GM23338 (cell line): Measurements from ENCODE around the gene BTNL8. TPM values are rescaled to one million over a fixed set of nuclear protein-coding genes. Genes with fewer than 3 reads are reported as not detected.

ENCODE experiments used
- ATAC-seq: fragments of 200-7000 bp; cut with Tn5 transposase; 3 replicates; pipeline ENCODE4 v1.9.1; 2020
- DNase-seq: peaks from one replicate; pipeline ENCODE4 v3.0.0-alpha.2; 2015; ENCODE audit warnings: low spot score
- H2AFZ ChIP-seq: fragments of 200-600 bp; sonication (generic); 2 replicates; pipeline ENCODE4 v1.8.0; 2016; ENCODE audit warnings: antibody characterized with exemption, mild to moderate bottlenecking, moderate library complexity
- H3F3A ChIP-seq: fragments of 200-600 bp; sonication (generic); replicated peaks from 2 replicates; pipeline ENCODE4 v1.8.0; 2017; ENCODE audit warnings: antibody characterized with exemption, mixed run types, low read depth
- H3K27ac ChIP-seq: fragments of 200-600 bp; sonication (generic); 2 replicates; pipeline ENCODE4 v1.6.1; 2016; ENCODE audit warnings: low read depth
- H3K27me3 ChIP-seq: fragments of 200-600 bp; sonication (generic); 2 replicates; pipeline ENCODE4 v1.8.0; 2016; ENCODE audit warnings: mild to moderate bottlenecking, mixed run types, moderate library complexity; ENCODE audit not compliant: insufficient read depth
- H3K36me3 ChIP-seq: fragments of 200-600 bp; sonication (generic); 2 replicates; pipeline ENCODE4 v1.8.0; 2016; ENCODE audit warnings: mild to moderate bottlenecking; ENCODE audit not compliant: insufficient read depth
- H3K4me1 ChIP-seq: fragments of 200-600 bp; sonication (generic); 2 replicates; pipeline ENCODE4 v1.8.0; 2016; ENCODE audit warnings: mild to moderate bottlenecking, moderate library complexity; ENCODE audit not compliant: insufficient read depth
- H3K4me2 ChIP-seq: fragments of 200-600 bp; sonication (generic); 2 replicates; pipeline ENCODE4 v1.7.1; 2017; ENCODE audit warnings: mixed run types
- H3K4me3 ChIP-seq: fragments of 200-600 bp; sonication (generic); 2 replicates; pipeline ENCODE4 v1.6.1; 2016; ENCODE audit warnings: mixed run types
- H3K79me2 ChIP-seq: fragments of 200-600 bp; sonication (generic); replicated peaks from 2 replicates; pipeline ENCODE4 v1.8.0; 2017; ENCODE audit warnings: mild to moderate bottlenecking; ENCODE audit not compliant: insufficient read depth
- H3K9me2 ChIP-seq: fragments of 200-600 bp; sonication (generic); 2 replicates; pipeline ENCODE4 v1.8.0; 2017; ENCODE audit not compliant: insufficient read depth
- H4K20me1 ChIP-seq: fragments of 200-600 bp; sonication (generic); replicated peaks from 2 replicates; pipeline ENCODE4 v1.8.0; 2017; ENCODE audit warnings: mild to moderate bottlenecking; ENCODE audit not compliant: insufficient read depth
- H3K27ac Mint-ChIP-seq: 2 replicates; pipeline ENCODE4 v1.8.0; 2020; ENCODE audit warnings: inconsistent platforms, mild to moderate bottlenecking, moderate library complexity, mixed read lengths
- H3K27me3 Mint-ChIP-seq: 3 replicates; pipeline ENCODE4 v1.8.0; 2022; ENCODE audit warnings: low read depth, mild to moderate bottlenecking, moderate library complexity, mixed read lengths, inconsistent platforms; ENCODE audit not compliant: insufficient read depth, poor library complexity
- H3K36me3 Mint-ChIP-seq: 3 replicates; pipeline ENCODE4 v1.8.0; 2021; ENCODE audit warnings: low read depth, mild to moderate bottlenecking, inconsistent platforms, moderate library complexity, mixed read lengths
- H3K4me1 Mint-ChIP-seq: 3 replicates; pipeline ENCODE4 v1.8.0; 2020; ENCODE audit warnings: mild to moderate bottlenecking, inconsistent platforms, mixed read lengths
- H3K4me3 Mint-ChIP-seq: 3 replicates; pipeline ENCODE4 v1.8.0; 2021; ENCODE audit warnings: moderate library complexity, mild to moderate bottlenecking, inconsistent platforms, mixed read lengths
- H3K9me3 Mint-ChIP-seq: 3 replicates; pipeline ENCODE4 v1.8.0; 2020; ENCODE audit warnings: moderate library complexity, mild to moderate bottlenecking, inconsistent platforms, mixed read lengths
- CREB1 ChIP-seq: fragments of 250-450 bp; sonication (Bioruptor Pico); IDR thresholded peaks from 2 replicates; pipeline ENCODE4 v1.5.0; 2020; ENCODE audit warnings: low read depth, mild to moderate bottlenecking, moderate library complexity
- EZH2 ChIP-seq: fragments of 200-600 bp; sonication (generic); IDR thresholded peaks from one replicate; pipeline ENCODE4 v1.8.0; 2017; ENCODE audit warnings: antibody characterized with exemption, mild to moderate bottlenecking, low read depth; ENCODE audit not compliant: unreplicated experiment
- EZH2phosphoT487 ChIP-seq: fragments of 200-600 bp; sonication (generic); IDR thresholded peaks from one replicate; pipeline ENCODE4 v1.8.1; 2018; ENCODE audit warnings: antibody characterized with exemption; ENCODE audit not compliant: unreplicated experiment
- JUNB ChIP-seq: IDR thresholded peaks from one replicate; pipeline ENCODE4 v1.6.1; 2016; ENCODE audit warnings: antibody characterized with exemption; ENCODE audit not compliant: unreplicated experiment
- NANOG ChIP-seq: IDR thresholded peaks from 2 replicates; pipeline ENCODE4 v1.6.1; 2016; ENCODE audit warnings: antibody characterized with exemption, borderline replicate concordance
- POLR2AphosphoS5 ChIP-seq: IDR thresholded peaks from 2 replicates; pipeline ENCODE4 v1.6.1; 2016; ENCODE audit warnings: antibody characterized with exemption, low read depth
- REST ChIP-seq: IDR thresholded peaks from one replicate; pipeline ENCODE4 v1.6.1; 2018; ENCODE audit warnings: antibody characterized with exemption; ENCODE audit not compliant: unreplicated experiment
- STAT1 ChIP-seq: IDR thresholded peaks from one replicate; pipeline ENCODE4 v1.6.1; 2016; ENCODE audit warnings: antibody characterized with exemption; ENCODE audit not compliant: unreplicated experiment
- ZNF114 ChIP-seq: fragments of 250-450 bp; sonication (Bioruptor Pico); IDR thresholded peaks from 2 replicates; pipeline ENCODE4 v1.5.0; 2020; ENCODE audit warnings: mild to moderate bottlenecking, moderate library complexity
- ZNF331 ChIP-seq: fragments of 250-450 bp; sonication (Bioruptor Pico); IDR thresholded peaks from 2 replicates; pipeline ENCODE4 v1.5.0; 2020; ENCODE audit warnings: low read depth, mild to moderate bottlenecking, moderate library complexity
- polyA plus RNA-seq: library from polyadenylated mRNA; unstranded; fragments of >200 nt; fragmentation: Nextera tagmentation; extraction: Ambion mirVana; gene quantifications from 2 replicates; pipeline ENCODE4 v1.2.1, GENCODE V29; 2016
- total RNA-seq: library from RNA; depleted of rRNA; stranded (reverse); fragments of >200 nt; shearing (Covaris generic); gene quantifications from 2 replicates; pipeline ENCODE4 v1.2.3, GENCODE V29; 2014
- TF ChIP-seq, protein P1 (sequence below): IDR thresholded peaks from 2 replicates; pipeline ENCODE4 v1.6.1; 2016; ENCODE audit warnings: antibody characterized with exemption
- TF ChIP-seq, protein P2 (sequence below), 2 experiments: fragments of 200-600 bp in 1 of 2; sonication (generic) in 1 of 2; conservative IDR thresholded peaks; 2 replicates each; pipeline versions ENCODE4 v1.5.1 to v1.6.1; 2016 to 2017; ENCODE audit warnings: antibody characterized with exemption in 2 of 2, low read depth in 2 of 2, mild to moderate bottlenecking in 2 of 2, moderate library complexity in 1 of 2
- TF ChIP-seq, protein P3 (sequence below): fragments of 250-450 bp; sonication (Bioruptor Pico); IDR thresholded peaks from 2 replicates; pipeline ENCODE4 v1.5.0; 2020; ENCODE audit warnings: mild to moderate bottlenecking, moderate library complexity

The BTNL8 gene
- total and polyA plus RNA-seq, 2 experiments from 2014 or later = 0.23 TPM; not detected in 1

DNA sequence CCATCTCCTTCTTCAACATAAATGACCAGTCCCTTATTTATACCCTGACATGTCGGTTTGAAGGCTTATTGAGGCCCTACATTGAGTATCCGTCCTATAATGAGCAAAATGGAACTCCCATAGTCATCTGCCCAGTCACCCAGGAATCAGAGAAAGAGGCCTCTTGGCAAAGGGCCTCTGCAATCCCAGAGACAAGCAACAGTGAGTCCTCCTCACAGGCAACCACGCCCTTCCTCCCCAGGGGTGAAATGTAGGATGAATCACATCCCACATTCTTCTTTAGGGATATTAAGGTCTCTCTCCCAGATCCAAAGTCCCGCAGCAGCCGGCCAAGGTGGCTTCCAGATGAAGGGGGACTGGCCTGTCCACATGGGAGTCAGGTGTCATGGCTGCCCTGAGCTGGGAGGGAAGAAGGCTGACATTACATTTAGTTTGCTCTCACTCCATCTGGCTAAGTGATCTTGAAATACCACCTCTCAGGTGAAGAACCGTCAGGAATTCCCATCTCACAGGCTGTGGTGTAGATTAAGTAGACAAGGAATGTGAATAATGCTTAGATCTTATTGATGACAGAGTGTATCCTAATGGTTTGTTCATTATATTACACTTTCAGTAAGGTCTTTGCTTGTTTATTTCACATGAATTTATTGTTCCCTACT lies 51.5 kb downstream of the BTNL8 start:
- DNase-seq (no peak), ATAC-seq (no peak)
- no peak for TF ChIP-seq EZH2
- TF ChIP-seq STAT1 = no peak
- TF ChIP-seq POLR2AphosphoS5 = no peak
- TF ChIP-seq CREB1 (CRISPR knock-in tag) = no peak
- no peak for TF ChIP-seq EZH2phosphoT487
- TF ChIP-seq, protein P1, sequence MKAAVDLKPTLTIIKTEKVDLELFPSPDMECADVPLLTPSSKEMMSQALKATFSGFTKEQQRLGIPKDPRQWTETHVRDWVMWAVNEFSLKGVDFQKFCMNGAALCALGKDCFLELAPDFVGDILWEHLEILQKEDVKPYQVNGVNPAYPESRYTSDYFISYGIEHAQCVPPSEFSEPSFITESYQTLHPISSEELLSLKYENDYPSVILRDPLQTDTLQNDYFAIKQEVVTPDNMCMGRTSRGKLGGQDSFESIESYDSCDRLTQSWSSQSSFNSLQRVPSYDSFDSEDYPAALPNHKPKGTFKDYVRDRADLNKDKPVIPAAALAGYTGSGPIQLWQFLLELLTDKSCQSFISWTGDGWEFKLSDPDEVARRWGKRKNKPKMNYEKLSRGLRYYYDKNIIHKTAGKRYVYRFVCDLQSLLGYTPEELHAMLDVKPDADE = no peak
- no peak for TF ChIP-seq ZNF331 (CRISPR knock-in tag)
- TF ChIP-seq NANOG = no peak
- TF ChIP-seq, protein P2, sequence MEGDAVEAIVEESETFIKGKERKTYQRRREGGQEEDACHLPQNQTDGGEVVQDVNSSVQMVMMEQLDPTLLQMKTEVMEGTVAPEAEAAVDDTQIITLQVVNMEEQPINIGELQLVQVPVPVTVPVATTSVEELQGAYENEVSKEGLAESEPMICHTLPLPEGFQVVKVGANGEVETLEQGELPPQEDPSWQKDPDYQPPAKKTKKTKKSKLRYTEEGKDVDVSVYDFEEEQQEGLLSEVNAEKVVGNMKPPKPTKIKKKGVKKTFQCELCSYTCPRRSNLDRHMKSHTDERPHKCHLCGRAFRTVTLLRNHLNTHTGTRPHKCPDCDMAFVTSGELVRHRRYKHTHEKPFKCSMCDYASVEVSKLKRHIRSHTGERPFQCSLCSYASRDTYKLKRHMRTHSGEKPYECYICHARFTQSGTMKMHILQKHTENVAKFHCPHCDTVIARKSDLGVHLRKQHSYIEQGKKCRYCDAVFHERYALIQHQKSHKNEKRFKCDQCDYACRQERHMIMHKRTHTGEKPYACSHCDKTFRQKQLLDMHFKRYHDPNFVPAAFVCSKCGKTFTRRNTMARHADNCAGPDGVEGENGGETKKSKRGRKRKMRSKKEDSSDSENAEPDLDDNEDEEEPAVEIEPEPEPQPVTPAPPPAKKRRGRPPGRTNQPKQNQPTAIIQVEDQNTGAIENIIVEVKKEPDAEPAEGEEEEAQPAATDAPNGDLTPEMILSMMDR (conservative IDR thresholded peaks at IDR 0.05; ENCODE audit: low read depth in 2 of 2) = no peak
- TF ChIP-seq, protein P3, sequence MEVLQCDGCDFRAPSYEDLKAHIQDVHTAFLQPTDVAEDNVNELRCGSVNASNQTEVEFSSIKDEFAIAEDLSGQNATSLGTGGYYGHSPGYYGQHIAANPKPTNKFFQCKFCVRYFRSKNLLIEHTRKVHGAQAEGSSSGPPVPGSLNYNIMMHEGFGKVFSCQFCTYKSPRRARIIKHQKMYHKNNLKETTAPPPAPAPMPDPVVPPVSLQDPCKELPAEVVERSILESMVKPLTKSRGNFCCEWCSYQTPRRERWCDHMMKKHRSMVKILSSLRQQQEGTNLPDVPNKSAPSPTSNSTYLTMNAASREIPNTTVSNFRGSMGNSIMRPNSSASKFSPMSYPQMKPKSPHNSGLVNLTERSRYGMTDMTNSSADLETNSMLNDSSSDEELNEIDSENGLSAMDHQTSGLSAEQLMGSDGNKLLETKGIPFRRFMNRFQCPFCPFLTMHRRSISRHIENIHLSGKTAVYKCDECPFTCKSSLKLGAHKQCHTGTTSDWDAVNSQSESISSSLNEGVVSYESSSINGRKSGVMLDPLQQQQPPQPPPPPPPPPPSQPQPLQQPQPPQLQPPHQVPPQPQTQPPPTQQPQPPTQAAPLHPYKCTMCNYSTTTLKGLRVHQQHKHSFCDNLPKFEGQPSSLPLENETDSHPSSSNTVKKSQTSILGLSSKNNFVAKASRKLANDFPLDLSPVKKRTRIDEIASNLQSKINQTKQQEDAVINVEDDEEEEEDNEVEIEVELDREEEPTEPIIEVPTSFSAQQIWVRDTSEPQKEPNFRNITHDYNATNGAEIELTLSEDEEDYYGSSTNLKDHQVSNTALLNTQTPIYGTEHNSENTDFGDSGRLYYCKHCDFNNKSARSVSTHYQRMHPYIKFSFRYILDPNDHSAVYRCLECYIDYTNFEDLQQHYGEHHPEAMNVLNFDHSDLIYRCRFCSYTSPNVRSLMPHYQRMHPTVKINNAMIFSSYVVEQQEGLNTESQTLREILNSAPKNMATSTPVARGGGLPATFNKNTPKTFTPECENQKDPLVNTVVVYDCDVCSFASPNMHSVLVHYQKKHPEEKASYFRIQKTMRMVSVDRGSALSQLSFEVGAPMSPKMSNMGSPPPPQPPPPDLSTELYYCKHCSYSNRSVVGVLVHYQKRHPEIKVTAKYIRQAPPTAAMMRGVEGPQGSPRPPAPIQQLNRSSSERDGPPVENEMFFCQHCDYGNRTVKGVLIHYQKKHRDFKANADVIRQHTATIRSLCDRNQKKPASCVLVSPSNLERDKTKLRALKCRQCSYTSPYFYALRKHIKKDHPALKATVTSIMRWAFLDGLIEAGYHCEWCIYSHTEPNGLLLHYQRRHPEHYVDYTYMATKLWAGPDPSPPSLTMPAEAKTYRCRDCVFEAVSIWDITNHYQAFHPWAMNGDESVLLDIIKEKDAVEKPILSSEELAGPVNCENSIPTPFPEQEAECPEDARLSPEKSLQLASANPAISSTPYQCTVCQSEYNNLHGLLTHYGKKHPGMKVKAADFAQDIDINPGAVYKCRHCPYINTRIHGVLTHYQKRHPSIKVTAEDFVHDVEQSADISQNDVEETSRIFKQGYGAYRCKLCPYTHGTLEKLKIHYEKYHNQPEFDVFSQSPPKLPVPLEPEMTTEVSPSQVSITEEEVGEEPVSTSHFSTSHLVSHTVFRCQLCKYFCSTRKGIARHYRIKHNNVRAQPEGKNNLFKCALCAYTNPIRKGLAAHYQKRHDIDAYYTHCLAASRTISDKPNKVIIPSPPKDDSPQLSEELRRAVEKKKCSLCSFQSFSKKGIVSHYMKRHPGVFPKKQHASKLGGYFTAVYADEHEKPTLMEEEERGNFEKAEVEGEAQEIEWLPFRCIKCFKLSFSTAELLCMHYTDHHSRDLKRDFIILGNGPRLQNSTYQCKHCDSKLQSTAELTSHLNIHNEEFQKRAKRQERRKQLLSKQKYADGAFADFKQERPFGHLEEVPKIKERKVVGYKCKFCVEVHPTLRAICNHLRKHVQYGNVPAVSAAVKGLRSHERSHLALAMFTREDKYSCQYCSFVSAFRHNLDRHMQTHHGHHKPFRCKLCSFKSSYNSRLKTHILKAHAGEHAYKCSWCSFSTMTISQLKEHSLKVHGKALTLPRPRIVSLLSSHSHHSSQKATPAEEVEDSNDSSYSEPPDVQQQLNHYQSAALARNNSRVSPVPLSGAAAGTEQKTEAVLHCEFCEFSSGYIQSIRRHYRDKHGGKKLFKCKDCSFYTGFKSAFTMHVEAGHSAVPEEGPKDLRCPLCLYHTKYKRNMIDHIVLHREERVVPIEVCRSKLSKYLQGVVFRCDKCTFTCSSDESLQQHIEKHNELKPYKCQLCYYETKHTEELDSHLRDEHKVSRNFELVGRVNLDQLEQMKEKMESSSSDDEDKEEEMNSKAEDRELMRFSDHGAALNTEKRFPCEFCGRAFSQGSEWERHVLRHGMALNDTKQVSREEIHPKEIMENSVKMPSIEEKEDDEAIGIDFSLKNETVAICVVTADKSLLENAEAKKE (CRISPR knock-in tag) = no peak
- no peak for TF ChIP-seq REST
- TF ChIP-seq JUNB = no peak
- TF ChIP-seq ZNF114 = no peak
- H3K27ac ChIP-seq = no peak overlapping the region
- Mint-ChIP-seq H3K27me3 (no peaks in the 10 kb centered on the region), H3K36me3 (no peaks in the 10 kb centered on the region), H3K4me3 (no peak overlapping the region), H3K27ac (no peak overlapping the region), H3K4me1 (no peaks in the 10 kb centered on the region), H3K9me3 (no peaks in the 10 kb centered on the region)
- no peaks in the 10 kb centered on the region for H3K4me1 ChIP-seq
- no peaks in the 10 kb centered on the region for H3K79me2 ChIP-seq
- H3K4me3 ChIP-seq = no peak overlapping the region
- H3K4me2 ChIP-seq = no peak overlapping the region
- H3K27me3 ChIP-seq = no peaks in the 10 kb centered on the region
- no peak overlapping the region for H2AFZ ChIP-seq
- H3F3A ChIP-seq = no peaks in the 10 kb centered on the region
- H3K36me3 ChIP-seq = no peaks in the 10 kb centered on the region
- no peaks in the 10 kb centered on the region for H4K20me1 ChIP-seq
- no peaks in the 10 kb centered on the region for H3K9me2 ChIP-seq
